ENCODE results near the gene POLR3C.
"Not testable (repeated sequence)": the region's sequence is repeated elsewhere in the genome, so short reads cannot be mapped to it uniquely, and the experiment has no call there.

The POLR3C gene

DNA sequence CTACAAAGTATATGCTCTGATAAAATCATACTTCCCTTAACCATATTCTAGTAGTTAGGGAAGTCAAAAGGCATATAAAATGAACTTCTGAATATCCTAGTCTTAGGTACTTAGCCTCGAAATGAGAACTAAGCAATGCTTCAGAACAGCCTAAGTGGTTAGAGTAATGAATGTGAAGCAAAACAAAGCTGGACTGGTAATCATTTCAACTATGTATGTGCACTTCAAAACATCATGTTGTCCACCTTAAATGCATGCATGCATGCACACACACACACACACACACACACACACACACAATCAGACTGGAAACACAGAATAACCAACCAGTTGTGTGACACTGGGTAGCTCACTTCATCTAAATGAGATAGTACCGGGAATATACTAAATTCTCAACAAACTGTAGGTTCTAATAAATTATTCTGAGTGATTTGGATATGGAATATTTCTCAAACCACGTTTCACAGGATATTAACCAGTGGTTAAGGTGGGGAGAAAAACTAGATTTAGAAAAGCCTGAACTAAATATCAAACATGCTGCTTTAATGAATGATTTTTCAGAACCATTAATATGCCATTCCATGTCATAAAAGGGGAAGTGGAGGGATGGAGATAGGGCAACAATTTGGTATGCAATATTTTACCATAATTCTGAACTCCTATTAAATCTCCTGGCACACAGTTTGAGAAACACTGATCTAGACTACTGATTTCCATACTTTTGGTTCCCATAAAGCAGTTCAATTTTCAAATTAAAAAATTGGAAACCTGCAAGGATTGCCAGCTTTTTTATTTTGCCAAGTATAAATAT lies 19.6 kb upstream of the POLR3C start:
- no peak for DNase-seq
- no peak for TF ChIP-seq GATA1 (IDR thresholded peaks at IDR 0.05; ENCODE audit: low read depth, low read length)
- TF ChIP-seq POLR2A (IDR thresholded peaks at IDR 0.05; ENCODE audit: low read length), result no peak

- DNase-seq, result no peak
- TF ChIP-seq GATA1 (IDR thresholded peaks at IDR 0.05; ENCODE audit: low read depth, low read length) (no peak), POLR2A (IDR thresholded peaks at IDR 0.05; ENCODE audit: low read length) (no peak)
Measured at GRCh38 chr1:145805057-145805456, 18.9 kb upstream of the POLR3C start.

DNA sequence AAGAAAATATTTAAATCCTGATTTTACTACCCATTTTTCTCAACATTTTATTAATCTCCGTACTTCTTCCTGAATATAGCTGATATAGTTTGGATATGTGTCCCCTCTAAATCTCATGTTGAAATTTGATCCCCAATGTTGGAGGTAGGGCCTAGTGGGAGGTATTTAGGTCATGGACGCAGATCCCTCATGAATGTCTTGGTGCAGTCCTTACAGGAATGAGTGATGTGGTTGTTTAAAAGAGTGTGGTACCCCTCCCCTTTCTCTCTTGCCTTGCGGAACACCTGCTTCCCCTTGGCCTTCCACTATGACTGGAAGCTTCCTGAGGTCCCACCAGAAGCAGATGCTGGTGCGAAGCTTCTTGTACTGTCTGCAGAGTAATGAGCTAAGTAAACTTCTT lies 17.6 kb upstream of the POLR3C start:
- no peak for DNase-seq
- TF ChIP-seq GATA1 (IDR thresholded peaks at IDR 0.05; ENCODE audit: low read depth, low read length) (no peak), POLR2A (IDR thresholded peaks at IDR 0.05; ENCODE audit: low read length) (no peak)

GRCh38 chr1:145806844-145807243 lies 17.2 kb upstream of the POLR3C start:
- no peak for TF ChIP-seq POLR2A (IDR thresholded peaks at IDR 0.05; ENCODE audit: low read length)
- no peak for TF ChIP-seq GATA1 (IDR thresholded peaks at IDR 0.05; ENCODE audit: low read depth, low read length)
- no peak for DNase-seq

GRCh38 chr1:145812977-145813810 lies 10.8 kb upstream of the POLR3C start:
- DNase-seq, result not testable (repeated sequence)

DNA sequence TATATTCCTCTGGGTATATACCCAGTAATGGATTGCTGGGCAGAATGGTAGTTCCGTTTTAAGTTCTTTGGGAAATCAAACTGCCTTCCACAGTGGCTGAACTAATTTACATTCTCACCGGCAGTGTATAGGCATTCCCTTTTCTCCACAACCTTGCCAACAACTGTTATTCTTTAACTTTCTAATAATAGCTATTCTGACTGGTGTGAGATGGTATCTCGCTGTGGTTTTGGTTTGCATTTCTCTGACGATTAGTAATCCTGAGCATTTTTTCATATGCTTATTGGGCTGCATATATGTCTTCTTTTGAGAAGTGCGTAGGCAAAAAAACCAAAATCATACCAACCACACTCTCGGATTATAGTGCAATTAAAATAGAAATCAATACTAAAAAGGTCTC lies 5.9 kb upstream of the POLR3C start:
- not testable (repeated sequence) for DNase-seq

GRCh38 chr1:145822779-145823331 lies 1.1 kb upstream of the POLR3C start:
- not testable (repeated sequence) for DNase-seq

DNA sequence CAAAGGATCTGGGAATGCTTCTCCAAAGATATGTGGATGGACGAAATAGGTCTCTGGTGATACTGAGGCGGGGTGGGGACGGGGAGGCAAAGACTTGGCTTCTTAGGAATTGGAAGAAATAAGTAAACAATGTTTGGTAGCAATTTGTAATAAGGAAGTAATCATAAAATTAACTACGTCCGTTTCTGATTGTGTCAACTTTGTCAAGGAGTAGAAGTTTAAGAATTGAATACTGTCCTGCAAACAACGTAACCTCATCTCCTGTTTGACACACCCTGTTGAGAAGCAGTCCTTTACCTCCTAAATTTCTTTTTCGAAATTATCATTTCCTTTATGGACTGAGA lies 471 bp downstream of the POLR3C start:
- DNase-seq, result peak; percentile 47 to 77
- no peak for TF ChIP-seq POLR2A (IDR thresholded peaks at IDR 0.05; ENCODE audit: low read length)
- no peak for TF ChIP-seq GATA1 (IDR thresholded peaks at IDR 0.05; ENCODE audit: low read depth, low read length)

DNA sequence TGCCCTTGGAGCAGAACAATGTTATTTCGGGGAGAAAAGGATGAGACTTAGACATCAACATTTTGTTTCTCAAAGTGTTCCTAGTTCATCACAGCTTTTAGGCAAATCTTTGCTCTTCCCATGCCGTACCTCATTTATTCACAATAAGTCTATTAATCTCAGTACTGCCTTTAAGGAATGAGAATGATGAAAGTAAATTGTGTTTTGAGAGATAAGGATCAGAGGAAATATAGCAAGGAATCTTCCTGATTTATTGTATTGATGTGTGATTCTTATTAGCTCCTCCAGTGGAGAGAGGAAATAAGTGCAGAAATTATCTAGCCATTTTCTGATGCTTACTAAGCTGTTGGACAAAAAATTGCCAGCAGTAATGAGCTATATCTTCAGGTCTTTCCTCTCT lies 2.0 kb downstream of the POLR3C start:
- TF ChIP-seq POLR2A (IDR thresholded peaks at IDR 0.05; ENCODE audit: low read length) (no peak), GATA1 (IDR thresholded peaks at IDR 0.05; ENCODE audit: low read depth, low read length) (no peak)
- DNase-seq, result peak in 1 of 2 experiments; percentile 53

DNA sequence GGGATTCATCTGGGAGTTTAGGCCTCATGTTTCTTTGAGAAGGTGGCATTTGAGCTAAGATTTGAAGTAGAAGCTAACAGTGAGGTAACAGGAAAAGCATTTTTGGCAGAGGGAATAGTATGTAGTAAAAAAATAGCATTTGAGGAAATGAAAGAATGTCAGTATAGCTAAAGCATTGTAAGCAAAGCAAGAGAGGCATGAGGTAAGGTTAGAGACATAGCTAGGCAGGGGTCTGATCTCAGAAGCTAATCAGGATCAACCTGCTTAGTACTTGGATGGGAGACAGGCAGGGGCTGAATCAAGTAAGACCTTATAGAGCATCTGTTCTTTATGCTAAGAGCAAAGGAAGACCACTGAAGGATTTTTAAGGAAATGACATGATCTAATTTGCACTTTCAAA lies 4.0 kb downstream of the POLR3C start:
- TF ChIP-seq GATA1 (IDR thresholded peaks at IDR 0.05; ENCODE audit: low read depth, low read length) (no peak), POLR2A (IDR thresholded peaks at IDR 0.05; ENCODE audit: low read length) (no peak)
- DNase-seq, result peak; percentile 80 to 89

DNA sequence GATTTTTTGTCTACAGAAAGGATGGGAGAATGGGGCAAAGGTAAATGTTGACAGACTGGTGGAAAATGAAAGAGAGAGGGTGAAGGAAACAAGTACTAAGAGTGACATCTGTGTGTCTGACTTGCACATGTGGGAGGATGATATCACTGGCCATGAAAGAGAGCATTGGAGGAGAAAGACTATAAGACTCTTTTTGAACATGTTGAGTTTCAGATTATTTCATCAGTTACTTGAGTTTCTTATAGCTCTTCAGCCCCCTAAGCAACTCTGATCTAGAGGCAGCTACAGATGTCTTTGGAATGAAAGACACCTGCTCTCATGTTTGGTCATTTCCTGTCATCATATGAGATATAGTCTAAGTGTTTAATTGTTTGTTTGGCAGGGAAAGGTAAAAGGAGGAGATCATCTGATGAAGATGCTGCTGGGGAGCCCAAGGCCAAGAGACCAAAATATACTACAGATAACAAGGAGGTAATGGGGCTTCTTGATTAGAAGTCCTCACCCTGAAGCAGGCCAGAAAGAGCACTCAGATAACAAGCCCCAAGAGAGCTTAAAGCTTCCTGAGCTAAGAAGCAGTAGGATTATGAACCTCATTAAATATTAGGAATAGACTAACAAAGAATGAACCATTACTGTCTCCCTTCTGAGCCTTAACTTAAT lies 4.5 kb downstream of the POLR3C start:
- DNase-seq, result peak; percentile 93 to 94
- TF ChIP-seq GATA1 (IDR thresholded peaks at IDR 0.05; ENCODE audit: low read depth, low read length) (no peak), POLR2A (IDR thresholded peaks at IDR 0.05; ENCODE audit: low read length) (peak; percentile 64)

GRCh38 chr1:145830810-145831209 lies 6.8 kb downstream of the POLR3C start:
- DNase-seq, result not testable (repeated sequence)

- TF ChIP-seq GATA1 (IDR thresholded peaks at IDR 0.05; ENCODE audit: low read depth, low read length), result no peak
- TF ChIP-seq POLR2A (IDR thresholded peaks at IDR 0.05; ENCODE audit: low read length), result no peak
- no peak for DNase-seq
Measured at GRCh38 chr1:145837656-145838055, 13.7 kb downstream of the POLR3C start.

- TF ChIP-seq GATA1 (IDR thresholded peaks at IDR 0.05; ENCODE audit: low read depth, low read length) (no peak), POLR2A (IDR thresholded peaks at IDR 0.05; ENCODE audit: low read length) (no peak)
- DNase-seq, result no peak
Measured at GRCh38 chr1:145843031-145843430, 19.0 kb downstream of the POLR3C start.

GRCh38 chr1:145845144-145845513 lies 21.1 kb downstream of the POLR3C start:
- no peak for DNase-seq
- TF ChIP-seq GATA1 (IDR thresholded peaks at IDR 0.05; ENCODE audit: low read depth, low read length) (no peak), POLR2A (IDR thresholded peaks at IDR 0.05; ENCODE audit: low read length) (peak; percentile 61)

Data from erythroblast (primary cell).